ENCODE data around the gene ABCA5.
"Not testable (repeated sequence)": the region's sequence is repeated elsewhere in the genome, so short reads cannot be mapped to it uniquely, and the experiment has no call there.

ABCA5 gene

GRCh38 chr17:69326377-69327059 lies 415 bp downstream of the ABCA5 start:
- no peak for DNase-seq

DNA sequence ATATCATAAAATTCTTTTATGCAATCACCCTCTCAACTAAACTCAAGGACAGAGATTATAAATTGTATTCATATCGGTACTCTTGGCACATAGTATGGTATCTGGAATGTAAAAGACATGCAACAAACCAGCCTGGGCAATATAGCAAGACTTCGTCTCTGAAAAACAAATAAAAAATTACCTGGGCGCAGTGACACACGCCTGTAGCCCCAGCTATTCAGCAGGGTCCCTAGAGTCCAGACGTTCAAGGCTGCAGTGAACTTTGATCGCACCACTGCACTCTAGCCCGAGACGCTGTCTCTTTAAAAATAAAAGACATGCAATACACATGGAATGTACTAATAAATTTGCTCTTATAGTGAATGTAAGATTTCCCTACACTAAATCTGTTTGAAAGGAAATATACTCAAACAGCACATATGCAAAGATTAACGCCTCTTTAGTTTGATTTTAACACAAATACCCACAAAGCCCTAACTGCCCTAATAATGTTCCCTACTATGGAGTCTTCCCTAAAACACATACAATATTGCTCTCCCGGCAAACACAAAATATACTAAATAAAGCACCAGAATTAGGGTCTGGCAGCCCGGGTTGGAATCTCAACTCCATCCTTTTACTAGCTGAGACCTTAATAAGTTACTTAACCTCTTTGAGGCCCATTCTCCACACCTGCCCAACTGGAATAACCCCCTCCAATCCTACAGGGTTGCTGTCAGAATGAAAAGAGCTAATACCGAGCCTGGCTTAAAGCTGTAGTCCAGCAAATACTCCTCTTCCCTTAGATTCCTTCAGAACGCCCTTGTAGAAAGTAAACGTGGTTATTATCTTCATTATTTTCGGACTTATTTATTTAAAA lies 1.2 kb downstream of the ABCA5 start:
- DNase-seq = no peak

- no peak for DNase-seq
These were observed 3.1 kb downstream of the ABCA5 start for GRCh38 chr17:69323806-69324205.

DNA sequence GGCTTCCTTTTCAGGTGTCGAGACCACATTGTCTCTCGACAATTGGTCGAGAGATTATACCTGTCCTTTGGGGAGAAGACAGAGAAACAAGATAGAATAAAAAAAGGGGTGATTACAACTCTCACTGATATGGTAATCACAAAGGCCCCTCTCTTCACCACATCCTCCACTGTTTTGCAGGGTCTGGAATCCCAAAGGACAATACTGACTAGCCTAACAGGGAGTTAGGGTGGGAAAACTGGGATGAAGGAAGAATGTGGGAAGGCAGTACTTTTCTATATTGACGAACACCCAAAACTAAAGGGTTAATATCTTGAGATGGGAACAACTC lies 6.1 kb downstream of the ABCA5 start:
- no peak for DNase-seq

DNA sequence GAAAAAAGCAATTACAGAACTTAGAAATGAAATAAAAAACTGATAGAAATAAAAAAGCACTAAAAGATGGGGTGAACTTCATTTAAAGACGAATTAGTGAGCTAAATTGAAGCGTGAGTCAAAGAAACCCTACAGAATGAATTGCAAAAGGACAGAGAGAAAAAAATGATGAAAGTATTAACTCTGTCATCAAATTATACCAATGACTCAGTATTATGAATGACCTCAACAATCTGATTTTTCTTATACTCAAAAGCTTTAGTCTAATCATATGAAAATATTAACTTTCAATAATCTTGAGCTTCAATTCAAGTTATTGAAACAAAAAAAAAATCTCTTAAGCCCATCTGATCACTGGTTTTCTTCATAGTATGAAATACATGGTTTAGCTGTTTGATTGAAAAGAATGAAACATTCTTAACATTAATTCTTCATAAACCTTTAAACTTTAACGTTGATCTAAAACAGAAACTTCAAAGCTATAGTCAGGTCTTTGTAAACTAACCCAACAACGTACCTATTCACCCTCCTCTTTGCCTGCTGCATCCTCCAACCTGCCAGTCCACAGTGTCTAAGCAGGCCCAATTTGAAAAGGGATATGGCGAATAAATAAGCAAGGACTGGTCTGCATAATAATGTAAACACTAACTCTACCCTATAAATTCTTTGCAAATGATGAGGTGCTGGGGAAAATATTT lies 6.6 kb downstream of the ABCA5 start:
- DNase-seq = no peak

- DNase-seq = no peak
These were observed 9.3 kb downstream of the ABCA5 start for GRCh38 chr17:69317625-69318024.

GRCh38 chr17:69314246-69315065 lies 12.5 kb downstream of the ABCA5 start:
- DNase-seq = no peak

DNA sequence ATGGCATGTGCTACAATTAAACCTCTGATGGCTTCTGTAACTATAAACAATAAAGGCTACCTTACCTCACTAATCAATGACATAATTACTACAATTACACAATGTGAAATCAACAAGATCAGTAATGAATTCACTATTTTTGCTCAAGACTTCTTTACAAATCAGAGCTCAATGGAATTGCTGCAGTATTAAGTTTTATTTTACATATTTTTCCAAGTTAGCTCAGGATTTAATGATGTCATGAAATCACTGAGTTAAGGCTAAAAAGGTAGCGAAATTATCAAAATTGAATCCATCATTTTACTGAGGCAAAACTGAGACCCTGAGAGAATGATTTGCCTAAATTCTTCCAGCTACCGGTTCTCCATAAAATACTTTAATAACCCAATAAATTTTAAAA lies 21.8 kb downstream of the ABCA5 start:
- DNase-seq = no peak

- DNase-seq = no peak
These were observed 24.3 kb downstream of the ABCA5 start for GRCh38 chr17:69302682-69303081.

- DNase-seq = no peak
These were observed 26.7 kb downstream of the ABCA5 start for GRCh38 chr17:69300222-69300621.

- not testable (repeated sequence) for DNase-seq
These were observed 28.7 kb downstream of the ABCA5 start for GRCh38 chr17:69298120-69298722.

- no peak for DNase-seq
These were observed 39.8 kb downstream of the ABCA5 start for GRCh38 chr17:69287168-69287567.

DNA sequence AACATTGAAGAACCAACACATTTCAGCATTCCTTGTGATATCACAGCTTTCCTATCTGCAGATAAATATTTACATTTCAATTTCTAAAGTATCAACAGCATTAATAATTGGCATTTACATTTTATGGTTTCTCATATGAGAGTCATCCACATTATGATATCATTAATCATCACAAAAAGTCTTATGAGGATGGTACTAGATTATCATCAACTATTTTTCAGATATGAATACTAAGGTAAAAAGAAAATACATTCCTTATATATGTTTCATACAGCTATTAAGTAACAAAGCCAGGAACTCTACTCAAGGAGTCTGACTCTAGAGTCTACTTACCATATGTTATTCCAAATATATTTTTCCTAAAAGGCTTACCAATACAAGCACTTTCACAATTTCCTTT lies 40.7 kb downstream of the ABCA5 start:
- DNase-seq = no peak

DNA sequence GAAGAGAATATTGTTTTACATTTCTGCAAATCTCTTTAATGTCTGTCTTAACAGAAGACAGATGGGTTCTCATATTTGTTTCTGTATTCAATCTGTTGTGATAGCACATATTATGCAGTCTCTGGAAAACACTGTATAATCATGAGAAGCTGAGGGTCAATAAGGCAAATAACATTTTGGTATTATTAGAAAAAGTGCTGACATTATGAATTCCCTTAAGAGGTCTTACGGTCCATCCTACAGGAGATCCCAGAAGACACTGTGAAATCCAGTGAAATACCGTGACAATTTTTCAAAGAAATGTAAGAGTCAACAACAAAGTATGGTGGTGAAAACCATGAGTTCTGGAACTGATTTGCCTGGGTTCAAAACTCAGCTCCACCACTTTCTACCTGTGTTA lies 42.3 kb downstream of the ABCA5 start:
- DNase-seq = no peak

GRCh38 chr17:69282002-69282401 lies 44.9 kb downstream of the ABCA5 start:
- no peak for DNase-seq

- DNase-seq = not testable (repeated sequence)
These were observed 50.7 kb downstream of the ABCA5 start for GRCh38 chr17:69276279-69276678.

DNA sequence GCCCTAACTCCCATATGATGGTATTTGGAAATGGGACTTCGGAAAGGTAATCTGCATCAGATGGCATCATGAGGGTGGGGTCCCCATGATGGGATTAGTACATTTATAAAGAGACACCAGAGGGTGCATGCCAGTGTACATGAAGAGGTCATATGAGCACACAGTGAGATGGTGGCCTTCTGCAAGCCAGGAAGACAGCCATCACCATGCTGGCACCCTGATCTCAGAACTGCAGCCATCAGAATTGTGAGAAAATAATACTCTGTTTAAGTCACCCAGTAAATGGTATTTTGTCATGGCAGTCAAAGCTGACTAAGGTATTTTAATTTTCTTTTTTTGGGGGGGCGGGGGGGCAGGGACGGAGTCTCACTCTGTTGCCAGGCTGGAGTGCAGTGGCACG lies 51.2 kb downstream of the ABCA5 start:
- no peak for DNase-seq

GRCh38 chr17:69271023-69271422 lies 55.9 kb downstream of the ABCA5 start:
- no peak for DNase-seq

- DNase-seq = no peak
These were observed 57.6 kb downstream of the ABCA5 start for GRCh38 chr17:69269131-69269998.

DNA sequence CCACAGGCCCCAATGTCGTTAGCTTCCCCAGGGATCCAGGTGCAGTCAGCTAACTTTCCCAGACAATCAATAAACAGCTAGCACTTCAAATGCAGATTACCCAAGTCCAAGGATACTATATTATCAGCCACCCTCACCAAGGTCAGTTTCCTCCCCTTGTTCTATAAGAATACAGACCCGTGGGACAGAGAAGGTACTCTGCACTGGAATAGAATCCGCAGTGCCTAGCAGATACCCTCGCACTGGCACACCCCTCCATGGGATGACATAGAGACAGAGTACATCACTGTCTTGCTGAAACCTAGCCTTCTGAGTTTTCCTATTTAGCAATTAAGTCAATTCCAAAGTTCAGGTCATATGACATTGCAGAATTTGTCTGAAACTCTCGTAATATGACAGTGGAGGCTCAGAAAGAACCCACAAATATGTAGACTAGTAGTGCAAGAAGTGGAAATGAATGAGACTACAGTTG lies 58.4 kb downstream of the ABCA5 start:
- DNase-seq = no peak

DNA sequence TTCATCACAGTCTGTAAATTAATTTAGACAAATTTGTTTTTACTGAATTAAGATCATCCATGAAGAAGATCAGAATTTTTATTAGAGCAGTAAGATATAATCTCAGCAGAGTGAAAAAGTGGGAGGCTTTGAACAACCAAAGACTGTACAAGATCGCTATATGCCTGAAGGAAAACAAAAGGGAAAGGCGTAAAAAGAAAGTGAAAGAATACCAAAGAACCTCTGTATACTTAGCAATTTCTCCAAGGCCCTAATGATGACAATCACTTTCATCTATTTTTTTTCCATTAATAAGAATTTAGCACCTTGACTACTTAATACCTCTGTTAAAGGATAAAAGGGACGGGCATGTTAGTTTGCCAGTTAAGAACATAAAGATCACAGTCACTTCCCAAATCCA lies 59.7 kb downstream of the ABCA5 start:
- DNase-seq = no peak

Data from left hindlimb (tissue), 1 donor.